Measurements from ENCODE around the gene MCF2L.

Gene MCF2L

DNA sequence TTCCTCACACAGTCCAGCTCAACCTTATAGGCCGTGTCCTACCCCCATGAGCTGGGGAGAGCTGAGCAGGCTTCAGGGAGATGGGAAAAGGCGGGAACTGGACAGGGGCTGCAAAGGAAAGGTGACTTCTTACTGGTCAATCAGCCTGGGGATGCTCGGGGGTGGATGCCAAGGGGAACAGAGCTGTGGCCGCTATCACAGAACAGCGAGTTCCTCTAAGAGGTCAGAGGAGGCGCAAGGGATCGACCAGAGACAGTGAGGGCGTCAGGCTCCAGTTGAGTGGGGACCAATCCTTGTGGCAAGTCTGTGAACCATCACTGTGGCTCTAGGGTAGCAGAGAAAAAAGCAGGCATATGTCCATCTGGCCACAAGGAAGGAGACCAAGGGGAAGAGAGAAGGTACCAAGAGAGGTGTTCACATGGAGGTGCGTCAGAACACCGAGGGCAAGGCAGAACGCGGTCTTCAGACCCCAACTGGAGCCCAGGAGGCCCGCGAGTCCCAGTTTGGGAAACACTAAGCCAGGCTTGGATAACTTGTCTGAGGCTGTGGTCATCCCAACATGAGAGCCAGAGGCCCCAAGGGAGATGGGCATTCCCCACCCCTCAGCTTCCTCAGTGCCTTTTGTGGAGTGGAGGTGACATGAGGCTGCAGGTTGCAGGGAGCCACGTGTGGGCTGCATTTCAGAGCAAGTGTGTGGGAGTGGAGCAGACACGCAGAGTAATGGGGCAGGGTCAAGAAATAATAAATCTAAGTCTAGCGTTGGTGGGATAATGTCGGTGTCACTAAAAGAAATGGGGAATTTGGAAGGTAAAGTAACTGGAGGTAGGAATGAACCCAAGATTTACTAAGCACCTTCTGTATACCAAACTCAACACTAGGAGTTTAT is 157.5 kb downstream of the MCF2L start:
- DNase-seq (ENCODE audit: low read depth) = no peak

DNA sequence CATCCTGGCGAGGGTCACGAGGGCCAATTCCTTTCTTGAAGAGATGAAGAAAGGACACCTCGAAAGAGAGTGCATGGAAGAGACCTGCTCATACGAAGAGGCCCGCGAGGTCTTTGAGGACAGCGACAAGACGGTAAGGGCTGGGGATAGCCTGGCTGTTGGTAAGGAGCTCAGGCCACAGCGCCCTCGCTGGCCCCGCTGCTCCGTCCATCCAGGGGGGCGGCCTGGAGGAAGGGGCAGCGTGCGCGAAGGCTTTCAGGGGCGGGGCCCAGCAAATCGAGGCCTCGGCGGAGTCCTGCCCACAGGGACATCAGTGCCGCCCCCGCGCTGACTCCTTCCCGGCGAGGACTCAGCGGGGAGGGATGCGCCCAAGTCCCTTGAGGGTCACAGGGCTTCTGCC is 160.5 kb downstream of the MCF2L start:
- DNase-seq (ENCODE audit: low read depth) = no peak

DNA sequence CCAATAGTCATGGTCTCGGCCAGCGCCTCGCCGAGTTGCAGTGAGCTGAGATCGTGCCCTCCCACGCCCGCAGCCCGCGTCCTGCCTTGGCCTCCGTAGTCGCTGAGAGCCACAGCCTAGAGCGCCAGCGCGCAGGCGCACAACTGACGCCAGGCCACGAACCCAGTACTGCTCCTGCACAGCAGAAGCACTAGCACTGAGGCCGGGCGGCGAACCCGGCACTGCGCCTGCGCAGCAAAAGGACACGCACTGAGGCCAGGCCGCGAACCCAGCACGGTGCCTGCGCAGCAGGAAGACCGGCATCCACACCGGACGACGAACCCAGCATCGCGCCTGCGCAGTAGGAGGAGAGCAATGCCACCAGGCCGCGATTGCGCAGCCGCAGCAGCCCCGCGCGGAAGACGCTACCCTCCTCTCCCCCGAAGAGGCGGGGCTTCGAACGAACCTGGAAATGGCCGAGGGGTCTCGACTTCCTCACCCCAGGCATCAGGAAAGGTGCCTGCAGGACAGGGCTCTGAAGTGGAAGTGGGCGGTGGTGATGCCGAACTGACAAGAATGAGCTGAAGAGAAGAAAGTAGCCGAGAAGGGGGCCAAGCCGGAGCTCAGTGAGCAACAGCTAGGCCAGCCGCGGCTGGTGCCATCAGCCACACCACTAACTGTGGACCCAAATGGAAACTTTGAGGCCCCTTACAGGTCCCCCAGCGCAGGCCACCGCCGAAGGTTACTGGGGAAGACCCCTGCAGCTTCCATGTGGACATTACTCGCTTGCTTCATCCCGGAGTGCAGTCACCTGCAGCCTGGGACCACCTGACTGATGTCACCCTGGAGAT is 161.1 kb downstream of the MCF2L start:
- no peak for DNase-seq (ENCODE audit: low read depth)

DNA sequence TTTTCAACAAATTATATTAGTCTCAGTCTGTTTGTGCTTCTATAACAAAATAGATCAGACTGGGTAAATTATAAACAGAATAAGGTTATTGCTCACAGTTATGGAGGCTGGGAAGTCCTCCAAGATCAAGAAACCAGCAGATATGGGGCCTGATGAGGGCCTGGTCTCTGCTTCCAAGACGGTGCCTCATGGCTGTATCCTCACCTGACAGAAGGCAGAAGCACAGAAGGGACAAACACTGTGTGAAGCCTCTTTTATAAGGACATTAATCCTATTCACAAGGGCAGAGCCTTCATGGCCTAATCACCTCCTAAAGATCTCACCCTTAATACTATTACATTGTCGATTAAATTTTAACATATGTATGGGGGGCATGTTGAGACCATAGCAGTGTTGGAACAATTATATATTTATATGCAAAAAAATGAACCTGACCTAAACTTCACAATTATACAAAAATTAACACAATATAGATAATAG is 166.3 kb downstream of the MCF2L start:
- no peak for DNase-seq (ENCODE audit: low read depth)

GRCh38 chr13:113137691-113138298 is 168.8 kb downstream of the MCF2L start:
- DNase-seq (ENCODE audit: low read depth) = no peak

DNA sequence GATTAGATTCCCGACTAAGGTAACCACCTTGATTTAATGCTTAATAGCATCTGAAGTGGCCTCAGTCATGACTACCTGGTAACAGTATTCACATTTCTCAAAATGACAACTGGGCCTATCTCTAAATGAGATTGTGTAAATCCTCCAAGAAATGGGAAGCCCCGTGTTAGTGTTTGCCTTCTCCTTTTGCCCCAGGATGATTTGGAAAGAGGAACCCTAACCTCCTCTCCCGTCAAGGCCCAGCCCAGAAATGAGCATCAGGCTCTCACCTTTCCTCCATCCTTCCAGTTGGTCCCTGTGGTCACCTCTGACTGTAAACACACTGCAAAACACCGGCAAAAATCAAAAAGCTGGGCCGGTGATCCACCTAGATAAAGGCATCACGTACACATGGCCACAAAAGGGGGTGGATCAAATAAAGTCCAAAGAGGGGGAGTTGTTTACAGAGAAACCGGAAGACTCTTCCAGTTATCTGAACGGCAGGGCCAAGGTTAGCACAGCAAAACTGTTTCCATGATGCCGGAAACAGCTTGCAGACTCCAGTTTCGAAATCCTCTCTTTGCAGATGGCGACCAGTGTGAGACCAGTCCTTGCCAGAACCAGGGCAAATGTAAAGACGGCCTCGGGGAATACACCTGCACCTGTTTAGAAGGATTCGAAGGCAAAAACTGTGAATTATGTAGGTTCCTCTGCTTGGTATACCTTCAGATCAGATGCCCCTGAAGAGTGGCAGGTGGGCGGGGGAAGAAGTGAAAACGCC is 170.0 kb downstream of the MCF2L start:
- DNase-seq (ENCODE audit: low read depth) = no peak

DNA sequence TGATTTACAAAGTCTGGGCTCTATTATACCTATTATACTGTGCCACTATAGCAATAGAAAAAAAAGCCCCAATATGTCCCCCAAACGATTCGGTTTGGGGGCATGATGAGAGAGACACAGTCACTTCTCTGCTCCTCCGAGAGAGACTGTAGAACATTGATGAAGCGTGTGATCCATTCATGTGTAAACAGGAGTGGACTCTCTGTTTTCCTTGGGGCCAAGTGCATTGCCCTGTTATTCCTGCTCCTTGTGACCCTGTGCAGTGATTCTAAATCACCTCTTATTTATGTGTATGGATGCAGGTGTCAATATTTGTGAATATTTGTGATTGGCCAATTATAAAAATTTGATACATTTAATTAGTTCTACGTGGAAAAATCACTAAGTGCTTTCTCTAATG is 170.6 kb downstream of the MCF2L start:
- no peak for DNase-seq (ENCODE audit: low read depth)

GRCh38 chr13:113140677-113141600 is 171.9 kb downstream of the MCF2L start:
- DNase-seq (ENCODE audit: low read depth) = no peak

DNA sequence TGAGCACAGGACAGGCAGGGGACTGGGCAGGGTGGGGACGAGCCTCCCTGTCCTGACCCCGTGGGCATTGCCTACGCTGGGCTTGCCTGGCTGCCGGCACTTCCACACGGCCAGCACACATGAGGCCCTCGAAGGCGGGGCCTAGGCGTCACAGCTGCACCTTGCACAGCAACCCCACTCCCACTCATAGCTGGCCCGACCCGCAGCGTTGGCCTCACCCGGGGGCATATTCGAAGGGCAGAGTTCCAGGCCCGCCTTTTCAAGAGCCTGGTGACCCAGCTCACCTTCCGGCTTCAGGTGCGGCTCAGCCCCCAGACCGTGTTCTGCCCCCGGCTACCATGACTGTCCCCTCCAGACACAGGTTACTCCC is 172.6 kb downstream of the MCF2L start:
- DNase-seq (ENCODE audit: low read depth) = no peak

DNA sequence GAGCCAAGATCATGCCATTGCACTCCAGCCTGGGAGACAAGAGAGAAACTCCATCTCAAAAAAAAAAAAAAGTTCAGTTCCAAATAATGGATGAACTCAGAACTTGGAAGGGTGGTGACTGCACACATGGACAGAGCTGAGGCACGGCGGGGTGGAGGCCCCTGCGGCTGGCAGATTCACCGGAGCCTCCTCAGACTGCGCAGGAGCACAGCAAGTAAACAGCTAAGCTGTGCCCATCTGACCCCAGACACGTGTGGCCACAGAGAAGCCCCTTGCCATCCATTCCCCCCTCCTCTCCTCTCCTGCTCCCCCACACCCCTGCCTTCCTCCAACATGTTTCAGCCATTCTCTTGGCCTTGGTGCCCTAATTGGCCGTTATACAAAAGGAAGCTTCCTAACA is 173.9 kb downstream of the MCF2L start:
- DNase-seq (ENCODE audit: low read depth) = no peak

GRCh38 chr13:113143466-113144254 is 174.6 kb downstream of the MCF2L start:
- no peak for DNase-seq (ENCODE audit: low read depth)

DNA sequence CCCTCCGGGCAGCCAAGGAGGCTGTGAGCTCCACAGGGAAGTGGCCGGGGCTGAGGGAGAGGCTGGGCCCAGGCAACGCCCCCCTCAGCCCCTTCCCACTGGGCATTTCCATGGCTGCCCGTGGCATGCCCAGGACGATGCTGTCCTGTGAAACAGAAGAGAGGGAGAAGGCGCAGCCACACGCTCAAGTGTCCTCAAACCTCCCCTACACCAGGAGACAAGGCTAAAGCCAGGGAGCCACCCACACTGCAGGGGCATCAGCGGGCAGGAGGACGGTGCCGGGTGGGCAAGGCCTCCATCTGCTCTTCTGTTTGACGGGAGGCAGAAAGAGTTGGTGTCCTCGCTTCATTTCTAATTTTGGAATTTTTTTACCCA is 175.2 kb downstream of the MCF2L start:
- no peak for DNase-seq (ENCODE audit: low read depth)

- DNase-seq (ENCODE audit: low read depth) = no peak
Measured at GRCh38 chr13:113145496-113145895, 176.5 kb downstream of the MCF2L start.

DNA sequence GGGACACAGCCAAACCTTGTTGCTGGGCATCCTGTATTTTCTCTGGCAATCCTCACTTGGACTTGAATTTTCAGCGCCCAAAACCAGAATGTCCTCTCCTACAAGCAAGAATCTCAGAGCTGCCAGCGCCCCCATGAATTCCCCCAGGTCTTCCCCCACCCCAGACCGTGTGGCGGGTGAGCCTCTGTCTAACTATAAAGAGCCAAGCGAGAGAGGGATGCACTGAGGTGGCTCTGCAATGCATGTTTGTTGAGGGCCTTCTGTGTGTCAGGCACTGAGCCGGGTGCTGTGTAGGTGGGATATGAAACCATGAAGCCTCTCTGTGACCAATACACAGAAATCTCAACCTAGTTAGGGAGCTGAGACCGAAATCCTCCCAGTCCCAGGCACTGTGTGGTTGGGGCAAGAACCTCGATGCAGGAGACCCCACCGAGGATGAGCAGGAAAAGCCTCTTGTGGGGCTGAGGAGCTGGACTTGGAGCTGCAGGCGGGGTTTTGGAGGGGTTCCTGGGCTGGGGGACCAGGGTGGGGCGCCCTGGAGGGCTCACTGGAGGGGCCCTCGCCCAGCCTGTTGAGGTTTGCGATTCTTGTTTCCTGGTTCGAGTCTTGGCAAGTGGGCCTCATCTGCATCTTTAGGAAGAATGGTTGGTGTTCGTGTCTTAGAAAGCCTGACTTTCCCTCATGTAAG is 177.0 kb downstream of the MCF2L start:
- DNase-seq (ENCODE audit: low read depth) = no peak

- DNase-seq (ENCODE audit: low read depth) = no peak
Measured at GRCh38 chr13:113146750-113147149, 177.7 kb downstream of the MCF2L start.

DNA sequence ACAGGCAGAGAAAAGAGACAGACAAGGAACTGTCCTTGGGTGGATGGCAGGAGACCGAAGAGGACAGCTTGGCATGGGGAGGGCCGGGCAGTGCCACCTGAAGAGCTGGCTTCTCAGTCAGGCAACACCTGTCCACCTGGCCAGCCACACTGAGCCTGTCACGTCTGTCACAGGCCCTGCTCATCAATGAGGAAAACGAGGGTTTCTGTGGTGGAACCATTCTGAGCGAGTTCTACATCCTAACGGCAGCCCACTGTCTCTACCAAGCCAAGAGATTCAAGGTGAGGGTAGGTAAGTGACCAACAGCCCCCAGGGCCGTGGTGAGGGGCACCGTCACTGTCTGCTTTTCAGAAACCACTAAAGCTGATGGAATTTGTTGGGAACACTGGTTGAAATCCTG is 178.2 kb downstream of the MCF2L start:
- DNase-seq (ENCODE audit: low read depth) = no peak

DNA sequence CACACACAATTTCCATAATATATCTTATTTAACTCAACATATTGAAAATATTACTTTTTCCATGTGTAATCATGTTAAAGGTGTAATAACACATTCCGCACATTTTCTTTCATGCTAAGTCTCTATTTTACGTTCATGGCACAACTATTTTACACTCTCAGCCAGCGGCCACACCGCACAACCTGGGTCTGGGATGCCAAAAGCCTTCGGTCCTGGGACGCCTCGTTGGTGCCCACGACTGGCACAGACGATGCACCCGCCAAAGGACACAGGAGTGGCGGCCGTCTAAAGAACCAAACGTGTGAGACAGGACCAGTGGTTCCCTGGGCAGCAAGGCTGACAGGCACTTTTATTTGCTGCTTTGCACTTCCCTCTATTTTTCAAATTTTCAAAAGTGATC is 179.4 kb downstream of the MCF2L start:
- no peak for DNase-seq (ENCODE audit: low read depth)

DNA sequence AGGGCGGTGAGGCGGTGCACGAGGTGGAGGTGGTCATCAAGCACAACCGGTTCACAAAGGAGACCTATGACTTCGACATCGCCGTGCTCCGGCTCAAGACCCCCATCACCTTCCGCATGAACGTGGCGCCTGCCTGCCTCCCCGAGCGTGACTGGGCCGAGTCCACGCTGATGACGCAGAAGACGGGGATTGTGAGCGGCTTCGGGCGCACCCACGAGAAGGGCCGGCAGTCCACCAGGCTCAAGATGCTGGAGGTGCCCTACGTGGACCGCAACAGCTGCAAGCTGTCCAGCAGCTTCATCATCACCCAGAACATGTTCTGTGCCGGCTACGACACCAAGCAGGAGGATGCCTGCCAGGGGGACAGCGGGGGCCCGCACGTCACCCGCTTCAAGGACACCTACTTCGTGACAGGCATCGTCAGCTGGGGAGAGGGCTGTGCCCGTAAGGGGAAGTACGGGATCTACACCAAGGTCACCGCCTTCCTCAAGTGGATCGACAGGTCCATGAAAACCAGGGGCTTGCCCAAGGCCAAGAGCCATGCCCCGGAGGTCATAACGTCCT is 180.0 kb downstream of the MCF2L start:
- DNase-seq (ENCODE audit: low read depth) = no peak

Measured in non-pigmented ciliary epithelial cell (primary cell).